Glomerular visceral epithelial cell (primary cell): Measurements from ENCODE around the gene CRIP1.

ENCODE experiments used
- DNase-seq: peaks from one replicate; pipeline ENCODE4 v3.0.0-alpha.2; 2016; ENCODE audit errors: extremely low spot score

Gene CRIP1

GRCh38 chr14:105486163-105486973 lies at the start of gene CRIP1:
Gene CRIP1 (plus strand): TSS chr14:105486886. CDS start chr14:105487260, 374 bp downstream.
- no peak for DNase-seq

GRCh38 chr14:105436891-105437722 lies 49.6 kb upstream of the CRIP1 start:
- no peak for DNase-seq

- no peak for DNase-seq
These were observed 48.8 kb upstream of the CRIP1 start for GRCh38 chr14:105437723-105438500.

- no peak for DNase-seq
These were observed 47.5 kb upstream of the CRIP1 start for GRCh38 chr14:105439179-105439578.

GRCh38 chr14:105439710-105440553 lies 46.8 kb upstream of the CRIP1 start:
- DNase-seq = no peak

- DNase-seq = no peak
These were observed 46.2 kb upstream of the CRIP1 start for GRCh38 chr14:105440554-105440900.

- no peak for DNase-seq
These were observed 45.7 kb upstream of the CRIP1 start for GRCh38 chr14:105440992-105441391.

- no peak for DNase-seq
These were observed 44.6 kb upstream of the CRIP1 start for GRCh38 chr14:105442125-105442524.

GRCh38 chr14:105442834-105443233 lies 43.9 kb upstream of the CRIP1 start:
- DNase-seq = no peak

- DNase-seq = no peak
These were observed 41.8 kb upstream of the CRIP1 start for GRCh38 chr14:105444859-105445258.

GRCh38 chr14:105445290-105445689 lies 41.4 kb upstream of the CRIP1 start:
- DNase-seq = no peak

- DNase-seq = no peak
These were observed 40.5 kb upstream of the CRIP1 start for GRCh38 chr14:105445901-105446845.

- no peak for DNase-seq
These were observed 39.7 kb upstream of the CRIP1 start for GRCh38 chr14:105446971-105447370.

- DNase-seq = no peak
These were observed 38.7 kb upstream of the CRIP1 start for GRCh38 chr14:105447651-105448640.

GRCh38 chr14:105448706-105449111 lies 38.0 kb upstream of the CRIP1 start:
- DNase-seq = peak; percentile 43

GRCh38 chr14:105449276-105450122 lies 37.2 kb upstream of the CRIP1 start:
- no peak for DNase-seq

- no peak for DNase-seq
These were observed 36.6 kb upstream of the CRIP1 start for GRCh38 chr14:105450123-105450505.
